Anterior cingulate cortex (tissue), 58 donors: Measurements from ENCODE around the gene PGAP1.

Experiments used
- DNase-seq, 58 donors: peaks; one replicate each; lab custom pipeline; 2025; lab: John Stamatoyannopoulos, UW

PGAP1 gene

DNA sequence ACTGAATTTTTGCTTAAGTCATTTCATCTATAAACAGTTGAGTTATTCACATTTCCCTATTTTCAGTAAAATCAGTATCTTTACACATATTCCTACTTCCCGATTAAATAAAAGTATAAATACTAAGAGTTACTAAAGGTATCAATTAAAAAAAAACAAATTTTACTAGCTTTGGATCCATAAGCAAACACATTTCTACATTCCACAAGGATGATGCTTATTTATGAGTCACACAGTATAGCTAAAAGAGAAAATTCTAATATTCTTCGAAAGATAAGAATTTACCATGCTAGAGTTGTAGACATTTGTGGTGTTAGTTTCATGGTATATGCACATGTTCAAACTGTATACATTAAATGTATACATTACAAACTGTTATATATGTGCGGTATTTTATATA, 23.7 kb downstream of the PGAP1 start:
- DNase-seq: no peak

GRCh38 chr2:196900843-196901242, 25.7 kb downstream of the PGAP1 start:
- no peak for DNase-seq

DNA sequence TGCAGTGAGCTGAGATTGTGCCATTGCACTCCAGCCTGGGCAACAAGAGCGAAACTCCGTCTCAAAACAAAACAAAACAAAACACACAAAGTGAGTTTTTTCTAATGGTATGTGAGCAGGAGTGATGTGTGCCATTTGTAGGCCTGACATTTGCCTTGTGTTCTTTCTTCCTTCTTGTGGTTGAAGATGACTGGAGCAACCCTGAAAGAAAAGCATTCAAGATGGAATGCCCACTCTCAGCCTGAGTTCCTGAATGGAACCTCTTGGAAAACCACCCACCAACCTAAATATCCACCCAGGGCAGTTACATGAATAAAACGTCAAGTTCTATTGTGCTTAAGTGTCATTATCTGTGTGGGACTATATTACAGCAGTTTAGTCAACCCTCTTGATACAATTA, 26.5 kb downstream of the PGAP1 start:
- DNase-seq: no peak

DNA sequence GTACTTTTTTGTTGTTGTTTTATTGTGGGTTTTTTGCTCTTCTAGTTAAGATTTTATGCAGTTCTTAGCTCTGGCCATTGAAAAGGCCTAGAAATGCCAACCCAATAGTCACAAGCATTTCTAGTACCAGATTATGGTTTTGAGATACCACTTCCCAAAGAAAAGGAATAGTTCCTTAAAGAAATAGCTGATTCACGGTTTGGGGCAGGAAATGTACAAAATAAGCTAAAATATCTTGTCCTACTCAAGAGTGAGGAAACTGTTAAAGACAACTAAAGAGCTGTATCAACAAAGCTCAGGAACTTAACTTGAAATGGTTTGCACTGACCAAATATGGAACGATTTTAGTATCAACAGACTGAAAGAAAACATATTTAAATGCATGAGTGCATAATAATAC, 35.4 kb downstream of the PGAP1 start:
- no peak for DNase-seq

GRCh38 chr2:196887431-196887830, 39.1 kb downstream of the PGAP1 start:
- DNase-seq: no peak

GRCh38 chr2:196884368-196884767, 42.1 kb downstream of the PGAP1 start:
- DNase-seq: no peak

DNA sequence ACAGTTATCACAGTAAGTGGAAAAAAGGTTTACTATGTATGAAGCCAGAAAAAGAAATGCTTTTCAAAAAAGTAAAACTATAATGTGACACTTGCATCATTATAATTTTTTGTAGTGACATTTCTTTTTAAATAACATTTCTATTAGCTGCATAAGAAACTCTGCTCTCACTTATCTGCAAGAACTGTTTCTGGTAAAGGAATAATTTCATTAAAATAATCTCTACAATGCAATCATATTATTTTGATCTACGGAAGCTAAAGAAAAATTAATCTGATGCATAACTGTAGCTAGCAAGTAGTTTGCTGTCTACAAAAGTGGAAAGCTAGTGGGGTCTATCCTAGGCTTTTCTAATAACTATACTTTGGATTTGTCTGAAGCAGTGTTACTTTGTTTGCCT, 50.1 kb downstream of the PGAP1 start:
- no peak for DNase-seq

GRCh38 chr2:196875414-196875813, 51.1 kb downstream of the PGAP1 start:
- DNase-seq: no peak

GRCh38 chr2:196873511-196873910, 53.0 kb downstream of the PGAP1 start:
- DNase-seq: no peak

- DNase-seq: no peak
Observed at GRCh38 chr2:196854629-196855028, 71.9 kb downstream of the PGAP1 start.

DNA sequence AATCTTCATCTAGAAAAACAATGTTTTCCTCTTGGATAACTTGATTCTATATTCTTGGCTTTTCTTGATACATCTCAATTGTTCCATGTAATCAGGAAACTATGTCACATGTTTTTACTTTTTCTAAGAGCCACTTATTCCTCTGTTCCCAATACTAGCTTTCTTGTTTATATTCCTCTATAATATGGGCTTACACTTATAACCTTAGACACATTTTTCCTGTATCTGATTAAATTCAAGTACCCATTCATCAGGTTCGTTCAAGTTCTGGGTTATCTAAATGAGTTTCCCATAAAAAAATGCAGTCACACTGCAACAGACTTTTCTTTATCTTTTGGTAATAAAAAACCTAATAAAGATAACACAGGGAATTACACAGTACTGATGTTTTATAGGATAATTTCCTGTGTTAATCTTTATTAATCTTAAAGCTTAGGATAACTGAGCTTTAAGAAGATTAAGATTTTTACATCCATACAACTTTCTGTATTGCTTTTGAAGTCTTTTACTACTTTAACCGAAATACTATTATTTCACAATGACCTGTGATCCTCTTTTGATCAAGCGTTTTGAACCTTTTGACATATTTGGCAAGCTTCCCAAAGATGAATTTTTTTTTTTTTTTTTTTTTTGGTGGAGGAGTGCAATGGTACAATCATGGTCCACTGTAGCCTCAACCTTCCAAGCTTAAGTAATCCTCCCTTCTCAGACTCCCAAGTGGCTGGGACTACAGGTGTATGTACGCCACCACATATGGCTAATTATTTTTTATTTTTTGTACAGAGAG, 73.0 kb downstream of the PGAP1 start:
- DNase-seq: no peak

DNA sequence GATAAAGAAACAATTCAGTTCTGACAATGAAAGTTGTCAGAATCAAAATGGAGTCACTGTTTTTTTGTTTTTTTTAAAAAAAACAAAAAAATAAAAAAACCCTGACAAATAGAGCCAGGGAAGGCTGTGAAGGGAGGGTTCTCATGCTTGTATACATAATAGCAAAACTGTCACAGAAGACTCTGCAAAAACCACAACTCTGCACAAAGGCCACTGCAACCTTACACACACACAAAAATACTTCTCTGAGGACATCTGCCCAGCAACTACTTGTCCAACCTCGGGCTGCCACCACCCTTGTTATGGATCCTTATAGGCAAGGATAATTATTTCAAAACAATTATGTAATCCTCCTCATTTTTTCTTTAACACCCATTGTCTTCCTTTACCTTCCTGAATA, 75.4 kb downstream of the PGAP1 start:
- no peak for DNase-seq

- peak in 20 of 58 donors; percentile 0 to 23 (median 4) for DNase-seq
Observed at GRCh38 chr2:196849895-196850294, 76.6 kb downstream of the PGAP1 start.

GRCh38 chr2:196846295-196846694, 80.2 kb downstream of the PGAP1 start:
- DNase-seq: no peak

GRCh38 chr2:196845371-196845770, 81.1 kb downstream of the PGAP1 start:
- no peak for DNase-seq

DNA sequence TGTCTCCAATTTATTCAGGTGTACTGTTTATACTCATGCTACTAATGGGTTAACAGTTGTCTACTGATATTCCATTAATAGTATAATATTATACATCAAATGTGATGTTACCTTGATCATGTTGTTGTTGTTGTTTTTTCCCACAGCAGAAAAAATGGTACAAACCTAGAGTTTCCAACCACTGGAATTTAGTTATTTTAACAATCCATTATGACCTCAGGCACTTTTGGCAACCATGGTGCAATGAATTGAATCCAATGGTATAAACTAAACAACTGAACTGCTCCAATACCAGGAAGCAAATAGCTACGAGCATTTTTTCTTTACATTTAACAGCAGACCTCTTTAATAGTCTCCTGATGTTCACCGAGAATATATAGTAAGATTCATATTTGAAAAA, 86.3 kb downstream of the PGAP1 start:
- DNase-seq: no peak

GRCh38 chr2:196839574-196839973, 86.9 kb downstream of the PGAP1 start:
- DNase-seq: no peak

GRCh38 chr2:196836440-196836839, 90.1 kb downstream of the PGAP1 start:
- no peak for DNase-seq

- no peak for DNase-seq
Observed at GRCh38 chr2:196830701-196831100, 95.8 kb downstream of the PGAP1 start.

DNA sequence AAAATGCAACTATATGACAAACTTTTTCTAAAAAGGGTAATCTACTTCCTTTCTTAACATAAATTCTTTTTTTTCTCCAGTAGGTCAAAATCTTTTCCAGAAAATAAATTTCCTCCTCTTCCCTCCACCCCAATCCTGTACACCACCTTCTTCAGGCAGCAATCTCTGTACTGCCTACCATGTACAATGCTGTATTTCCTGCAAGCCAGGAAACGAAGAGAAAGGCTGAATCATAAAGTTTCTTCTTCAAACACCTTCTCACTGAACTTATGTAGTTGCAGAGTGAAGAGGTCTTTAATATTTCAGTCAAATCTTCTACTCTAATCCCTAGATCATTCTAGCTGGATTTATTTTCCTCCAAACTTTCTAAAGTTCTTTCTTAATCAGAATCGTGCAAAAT, 99.2 kb downstream of the PGAP1 start:
- no peak for DNase-seq

GRCh38 chr2:196823750-196824522, 102.6 kb downstream of the PGAP1 start:
- no peak for DNase-seq

DNA sequence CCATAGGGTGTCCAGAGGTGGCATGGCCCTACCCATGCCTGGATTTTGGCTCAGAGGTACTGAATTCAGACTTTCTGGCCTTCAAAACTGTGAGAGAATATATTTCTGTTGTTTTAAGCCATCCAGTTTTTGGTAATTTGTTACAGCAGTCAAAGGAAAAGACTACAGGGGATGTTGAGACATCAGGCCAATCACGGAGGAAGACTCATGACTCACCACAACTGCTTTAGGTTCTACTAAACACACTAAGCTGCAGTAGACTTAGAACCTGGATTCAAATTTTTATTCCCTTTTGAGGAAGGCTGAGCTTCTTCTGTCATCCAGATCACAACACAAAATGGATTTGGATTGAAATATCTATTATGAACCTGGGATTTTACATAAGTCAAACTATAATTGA, 105.3 kb downstream of the PGAP1 start:
- no peak for DNase-seq
